ENCODE data around the gene ALG9.

The ALG9 gene

GRCh38 chr11:111878849-111879636, 7.7 kb upstream of the ALG9 start, which contains the start of the genes CFAP68 and FDXACB1:
TSS of gene CFAP68 (plus strand) at chr11:111879541. CDS start at chr11:111879561, 20 bp downstream.
TSS of gene FDXACB1 (minus strand) at chr11:111879165. CDS start at chr11:111879132, 33 bp downstream.
- peak within 1 kb of the TSS; percentile 86 for H3K27ac ChIP-seq
- TF ChIP-seq, protein P1, sequence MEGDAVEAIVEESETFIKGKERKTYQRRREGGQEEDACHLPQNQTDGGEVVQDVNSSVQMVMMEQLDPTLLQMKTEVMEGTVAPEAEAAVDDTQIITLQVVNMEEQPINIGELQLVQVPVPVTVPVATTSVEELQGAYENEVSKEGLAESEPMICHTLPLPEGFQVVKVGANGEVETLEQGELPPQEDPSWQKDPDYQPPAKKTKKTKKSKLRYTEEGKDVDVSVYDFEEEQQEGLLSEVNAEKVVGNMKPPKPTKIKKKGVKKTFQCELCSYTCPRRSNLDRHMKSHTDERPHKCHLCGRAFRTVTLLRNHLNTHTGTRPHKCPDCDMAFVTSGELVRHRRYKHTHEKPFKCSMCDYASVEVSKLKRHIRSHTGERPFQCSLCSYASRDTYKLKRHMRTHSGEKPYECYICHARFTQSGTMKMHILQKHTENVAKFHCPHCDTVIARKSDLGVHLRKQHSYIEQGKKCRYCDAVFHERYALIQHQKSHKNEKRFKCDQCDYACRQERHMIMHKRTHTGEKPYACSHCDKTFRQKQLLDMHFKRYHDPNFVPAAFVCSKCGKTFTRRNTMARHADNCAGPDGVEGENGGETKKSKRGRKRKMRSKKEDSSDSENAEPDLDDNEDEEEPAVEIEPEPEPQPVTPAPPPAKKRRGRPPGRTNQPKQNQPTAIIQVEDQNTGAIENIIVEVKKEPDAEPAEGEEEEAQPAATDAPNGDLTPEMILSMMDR (conservative IDR thresholded peaks at IDR 0.05), result peak; percentile 99
- TF ChIP-seq ZFX (IDR thresholded peaks at IDR 0.05), result peak; percentile 24; the same call in 1 of the 2 replicates

GRCh38 chr11:111878385-111878848, 7.0 kb upstream of the ALG9 start:
- H3K27ac ChIP-seq, result peak overlapping the region; percentile 86
- TF ChIP-seq, protein P1 (conservative IDR thresholded peaks at IDR 0.05), result no peak
- TF ChIP-seq ZFX (IDR thresholded peaks at IDR 0.05), result no peak

- H3K27ac ChIP-seq, result peak overlapping the region; percentile 90
- TF ChIP-seq, protein P1 (conservative IDR thresholded peaks at IDR 0.05), result no peak
- no peak for TF ChIP-seq ZFX (IDR thresholded peaks at IDR 0.05)
Observed at GRCh38 chr11:111871693-111872161, 346 bp upstream of the ALG9 start.

- H3K27ac ChIP-seq, result peak overlapping the region; percentile 90
- TF ChIP-seq, protein P1 (conservative IDR thresholded peaks at IDR 0.05), result no peak
- TF ChIP-seq ZFX (IDR thresholded peaks at IDR 0.05), result no peak
Observed at GRCh38 chr11:111870522-111870885, 877 bp downstream of the ALG9 start.

DNA sequence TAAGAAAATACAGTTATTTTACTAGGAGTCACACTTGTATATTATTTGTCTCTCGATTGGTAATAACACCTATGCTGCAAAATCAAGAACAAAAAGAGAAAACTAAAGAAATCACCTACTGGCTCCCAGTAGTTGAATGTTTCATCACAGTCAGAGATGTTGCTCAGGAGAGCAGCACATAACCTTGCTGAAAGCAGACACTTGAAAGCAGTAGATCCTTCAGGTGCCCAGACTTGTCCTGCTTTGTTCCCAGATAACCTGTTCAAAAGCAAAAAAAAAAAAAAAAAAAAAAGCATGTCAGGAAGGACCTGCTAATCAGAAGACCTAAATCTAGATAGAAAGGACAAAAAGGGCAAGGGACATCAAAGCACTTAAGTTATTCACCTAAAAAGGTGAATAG, 1.3 kb downstream of the ALG9 start:
- TF ChIP-seq, protein P1 (conservative IDR thresholded peaks at IDR 0.05), result no peak
- no peak for TF ChIP-seq ZFX (IDR thresholded peaks at IDR 0.05)
- no peak overlapping the region for H3K27ac ChIP-seq

GRCh38 chr11:111860257-111860656, 11.1 kb downstream of the ALG9 start:
- no peak overlapping the region for H3K27ac ChIP-seq
- TF ChIP-seq, protein P1 (conservative IDR thresholded peaks at IDR 0.05), result no peak
- TF ChIP-seq ZFX (IDR thresholded peaks at IDR 0.05), result no peak

- H3K27ac ChIP-seq, result no peak overlapping the region
- TF ChIP-seq, protein P1 (conservative IDR thresholded peaks at IDR 0.05), result no peak
- TF ChIP-seq ZFX (IDR thresholded peaks at IDR 0.05), result no peak
Observed at GRCh38 chr11:111855506-111855905, 15.9 kb downstream of the ALG9 start.

All from C4-2B (cell line).